Transverse colon (tissue), 4 donors: ENCODE data around the gene SPTBN1.

Experiments
- EP300 ChIP-seq: sonication (generic); formaldehyde crosslinking; IDR thresholded peaks from one replicate; pipeline ENCODE4 v1.6.1; 2017; ENCODE audit warnings: antibody characterized with exemption, low read depth
- POLR2A ChIP-seq: fragments of 450-650 bp; IDR thresholded peaks from one replicate; pipeline ENCODE4 v1.6.1; 2016; ENCODE audit warnings: antibody characterized with exemption, mild to moderate bottlenecking, moderate library complexity
- POLR2AphosphoS5 ChIP-seq, 3 donors: sonication (generic); formaldehyde crosslinking; IDR thresholded peaks; one replicate each; pipeline ENCODE4 v1.6.1; 2016; ENCODE audit warnings: antibody characterized with exemption in 3 of 3
- TF ChIP-seq, protein P1 (sequence below), 5 experiments: fragments of 200-600 bp in 3 of 5; fragments of 450-650 bp in 2 of 5; sonication (generic) in 3 of 5; IDR thresholded peaks; 1 replicate in 2 of 5; 2 replicates in 3 of 5; pipeline ENCODE4 v1.5.1; 2016 to 2017; ENCODE audit warnings: antibody characterized with exemption in 5 of 5, inconsistent platforms in 3 of 5, mild to moderate bottlenecking in 2 of 5, moderate library complexity in 1 of 5

DNA sequence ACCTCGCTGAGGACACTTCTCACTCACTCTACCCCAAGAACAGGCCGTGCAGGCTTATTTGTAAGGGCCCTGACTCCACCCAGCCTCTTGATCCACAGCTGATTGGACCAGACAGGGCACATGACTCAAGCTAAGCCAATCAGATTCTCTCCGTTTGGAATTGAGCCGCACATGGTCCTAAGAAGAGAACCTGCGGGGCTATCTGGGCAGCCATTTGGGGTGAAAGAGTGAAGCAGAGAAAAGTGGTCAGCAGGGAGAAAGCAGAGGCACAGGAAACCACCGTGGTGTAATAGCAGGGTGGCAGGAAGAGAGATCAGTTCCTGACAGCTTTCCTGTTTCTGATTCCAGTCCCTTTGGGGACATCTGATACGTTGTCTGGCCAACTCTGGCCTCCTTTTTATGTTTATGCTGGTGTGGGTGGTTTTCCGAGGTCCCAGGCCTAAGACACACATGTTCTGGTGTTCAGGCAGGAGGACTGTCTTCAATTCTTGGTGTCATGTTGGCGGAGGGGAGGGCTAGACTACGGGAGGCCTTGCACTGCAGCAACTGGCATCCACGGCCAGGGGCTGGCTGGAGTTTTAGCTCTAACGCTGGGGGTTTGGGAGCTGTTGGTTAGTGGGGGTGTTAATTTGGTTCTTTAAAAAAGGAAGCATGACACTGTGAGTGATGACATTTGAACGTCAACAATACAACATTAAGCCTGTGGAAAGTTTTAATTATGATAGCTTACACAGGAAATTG is 26.1 kb upstream of the SPTBN1 start:
- no peak for TF ChIP-seq EP300
- TF ChIP-seq, protein P1, sequence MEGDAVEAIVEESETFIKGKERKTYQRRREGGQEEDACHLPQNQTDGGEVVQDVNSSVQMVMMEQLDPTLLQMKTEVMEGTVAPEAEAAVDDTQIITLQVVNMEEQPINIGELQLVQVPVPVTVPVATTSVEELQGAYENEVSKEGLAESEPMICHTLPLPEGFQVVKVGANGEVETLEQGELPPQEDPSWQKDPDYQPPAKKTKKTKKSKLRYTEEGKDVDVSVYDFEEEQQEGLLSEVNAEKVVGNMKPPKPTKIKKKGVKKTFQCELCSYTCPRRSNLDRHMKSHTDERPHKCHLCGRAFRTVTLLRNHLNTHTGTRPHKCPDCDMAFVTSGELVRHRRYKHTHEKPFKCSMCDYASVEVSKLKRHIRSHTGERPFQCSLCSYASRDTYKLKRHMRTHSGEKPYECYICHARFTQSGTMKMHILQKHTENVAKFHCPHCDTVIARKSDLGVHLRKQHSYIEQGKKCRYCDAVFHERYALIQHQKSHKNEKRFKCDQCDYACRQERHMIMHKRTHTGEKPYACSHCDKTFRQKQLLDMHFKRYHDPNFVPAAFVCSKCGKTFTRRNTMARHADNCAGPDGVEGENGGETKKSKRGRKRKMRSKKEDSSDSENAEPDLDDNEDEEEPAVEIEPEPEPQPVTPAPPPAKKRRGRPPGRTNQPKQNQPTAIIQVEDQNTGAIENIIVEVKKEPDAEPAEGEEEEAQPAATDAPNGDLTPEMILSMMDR (IDR thresholded peaks at IDR 0.05): no peak
- no peak for TF ChIP-seq POLR2A
- TF ChIP-seq POLR2AphosphoS5 (IDR thresholded peaks at IDR 0.05): no peak
